OCI-LY3 (cell line): ENCODE data around the gene PIEZO2.
"Not testable (repeated sequence)": the region's sequence is repeated elsewhere in the genome, so short reads cannot be mapped to it uniquely, and the experiment has no call there.

Experiments used
- CTCF ChIP-seq: fragments of 200-600, 300-600 bp; sonication (generic); IDR thresholded peaks from 2 replicates; pipeline ENCODE4 v1.5.1; 2014; ENCODE audit warnings: antibody characterized with exemption, low read length, low read depth
- EZH2phosphoT487 ChIP-seq: fragments of 200-600 bp; shearing (Covaris generic); IDR thresholded peaks from 2 replicates; pipeline ENCODE4 v1.6.1; 2018; ENCODE audit warnings: antibody characterized with exemption, mixed run types, low read depth

GRCh38 chr18:11129059-11129458, 20.3 kb downstream of the PIEZO2 start:
- TF ChIP-seq CTCF, EZH2phosphoT487: not testable (repeated sequence)
